A549 treated with Mapracorat at 1 μM for 4 hours (cell line): ENCODE data around the gene CDR2L. TPM values are rescaled to one million over a fixed set of nuclear protein-coding genes. Genes with fewer than 3 reads are reported as not detected.

Experiments
- total RNA-seq: library from RNA; stranded (reverse); fragments of 200-300 nt; extraction: Qiagen RNA extraction; gene quantifications from 5 replicates; pipeline ENCODE4 v1.2.3, GENCODE V29; 2022

Gene CDR2L
- 57.0 to 76.4 TPM (median 74.4 TPM) in 5 replicates for total RNA-seq

DNA sequence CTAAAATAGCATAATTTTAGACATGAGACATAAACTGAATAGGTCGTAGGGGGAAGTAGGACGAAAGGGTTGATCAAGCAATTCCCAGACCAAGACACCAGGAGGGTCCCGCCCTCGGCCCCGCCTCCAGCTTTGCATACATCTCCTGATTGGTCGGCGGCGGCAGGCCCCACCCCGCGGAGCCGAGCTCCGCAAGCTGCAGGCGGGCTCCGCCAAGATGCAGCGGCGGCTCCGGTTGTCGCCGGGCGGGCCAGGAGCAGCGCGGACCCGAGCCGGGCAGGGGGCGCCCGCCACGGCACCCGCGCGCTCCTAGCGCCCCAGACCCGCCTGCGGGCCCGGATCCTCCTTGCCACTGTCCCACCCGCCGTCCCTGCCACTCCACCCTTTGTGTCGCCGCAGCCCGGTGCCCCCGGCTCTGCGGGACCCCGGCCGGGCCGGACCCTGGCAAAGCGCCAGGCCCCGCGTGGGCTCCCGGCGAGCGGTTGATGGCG lies at the start of gene CDR2L:
TSS of gene CDR2L (plus strand) at position 215 of the 491 bp plus-strand sequence. CDS start 412 bp downstream, outside the sequence.

DNA sequence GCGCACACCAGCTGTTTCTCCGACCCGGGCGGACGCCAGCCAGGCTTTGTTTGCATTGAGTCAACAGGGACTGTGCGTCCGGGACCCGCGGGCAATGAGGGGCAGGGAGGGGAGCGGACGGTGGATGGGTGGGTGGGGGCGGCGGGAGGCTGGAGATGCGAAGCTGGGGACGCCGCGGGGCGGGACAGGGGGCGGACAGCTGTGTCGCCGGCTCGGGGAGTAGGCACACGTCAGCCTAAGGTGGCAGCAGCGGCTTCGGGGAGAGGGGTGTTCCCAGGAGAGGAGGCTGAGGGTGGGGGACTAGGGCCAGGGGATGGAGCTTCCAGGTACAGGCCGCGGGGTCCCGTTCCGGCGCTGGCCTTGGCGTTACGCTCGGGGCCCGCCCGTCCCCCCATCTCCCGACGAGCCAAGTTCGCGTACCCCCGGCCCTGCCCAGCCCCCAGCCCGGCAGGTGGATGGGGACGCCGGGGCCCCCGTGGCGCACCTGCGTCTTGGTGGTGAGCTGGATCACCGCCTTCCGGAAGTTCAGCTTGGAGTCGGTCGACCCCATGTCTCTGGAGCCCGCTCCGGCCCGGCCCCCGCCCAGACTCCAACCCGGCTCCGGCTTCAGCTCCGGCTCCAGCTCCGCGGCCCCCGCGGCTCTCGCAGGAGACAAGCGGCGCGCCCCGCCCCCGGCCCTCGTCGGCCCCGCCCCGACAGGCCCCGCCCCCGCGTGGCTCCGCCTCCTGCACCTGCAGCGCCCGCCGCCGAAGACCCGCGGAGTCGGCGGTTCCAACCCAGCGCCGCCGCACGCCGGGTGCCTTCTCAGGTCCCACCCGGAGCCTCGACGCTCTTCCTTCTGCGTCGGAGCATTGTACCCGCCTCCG lies 15.1 kb upstream of the CDR2L start, which contains the start of gene HID1:
TSS of gene HID1 (minus strand) at position 653 of the 866 bp plus-strand sequence. CDS start at position 550, 103 bp downstream.

DNA sequence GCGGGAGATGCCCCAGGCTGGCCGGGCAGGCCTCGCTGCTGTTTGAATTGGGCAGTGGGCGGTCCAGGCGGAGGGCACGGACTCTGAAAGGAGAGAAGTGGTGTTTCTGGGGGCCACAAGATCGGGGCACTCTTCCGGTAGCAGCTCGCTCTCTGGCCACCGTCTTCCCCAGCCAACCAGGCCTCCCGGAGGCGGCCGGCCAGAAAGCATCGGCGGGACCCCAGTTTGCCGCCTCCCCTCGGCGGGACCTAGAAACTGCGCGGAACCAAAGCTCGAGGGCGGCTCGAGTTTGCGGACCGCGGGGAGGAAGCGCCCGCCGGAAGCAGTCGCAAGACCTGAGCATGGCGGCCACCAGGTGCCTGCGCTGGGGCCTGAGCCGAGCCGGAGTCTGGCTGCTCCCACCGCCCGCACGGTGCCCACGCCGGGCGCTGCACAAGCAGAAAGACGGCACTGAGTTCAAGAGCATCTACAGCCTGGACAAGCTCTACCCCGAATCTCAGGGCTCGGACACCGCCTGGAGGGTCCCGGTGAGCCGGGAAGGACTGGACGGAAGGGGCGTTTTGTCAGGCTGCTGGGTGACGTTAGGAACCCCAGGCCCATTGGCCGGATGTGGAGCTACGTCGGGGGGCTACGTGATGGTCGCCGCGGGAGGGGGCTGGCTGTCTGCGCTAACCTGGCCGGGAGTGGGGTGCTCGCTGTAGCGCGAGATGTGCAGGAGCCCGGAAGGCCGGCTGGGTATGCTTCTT lies 25.1 kb downstream of the CDR2L start, which contains the start of gene MRPL58:
TSS of gene MRPL58 (plus strand) at position 325 of the 746 bp plus-strand sequence. CDS start at position 342, 17 bp downstream.

DNA sequence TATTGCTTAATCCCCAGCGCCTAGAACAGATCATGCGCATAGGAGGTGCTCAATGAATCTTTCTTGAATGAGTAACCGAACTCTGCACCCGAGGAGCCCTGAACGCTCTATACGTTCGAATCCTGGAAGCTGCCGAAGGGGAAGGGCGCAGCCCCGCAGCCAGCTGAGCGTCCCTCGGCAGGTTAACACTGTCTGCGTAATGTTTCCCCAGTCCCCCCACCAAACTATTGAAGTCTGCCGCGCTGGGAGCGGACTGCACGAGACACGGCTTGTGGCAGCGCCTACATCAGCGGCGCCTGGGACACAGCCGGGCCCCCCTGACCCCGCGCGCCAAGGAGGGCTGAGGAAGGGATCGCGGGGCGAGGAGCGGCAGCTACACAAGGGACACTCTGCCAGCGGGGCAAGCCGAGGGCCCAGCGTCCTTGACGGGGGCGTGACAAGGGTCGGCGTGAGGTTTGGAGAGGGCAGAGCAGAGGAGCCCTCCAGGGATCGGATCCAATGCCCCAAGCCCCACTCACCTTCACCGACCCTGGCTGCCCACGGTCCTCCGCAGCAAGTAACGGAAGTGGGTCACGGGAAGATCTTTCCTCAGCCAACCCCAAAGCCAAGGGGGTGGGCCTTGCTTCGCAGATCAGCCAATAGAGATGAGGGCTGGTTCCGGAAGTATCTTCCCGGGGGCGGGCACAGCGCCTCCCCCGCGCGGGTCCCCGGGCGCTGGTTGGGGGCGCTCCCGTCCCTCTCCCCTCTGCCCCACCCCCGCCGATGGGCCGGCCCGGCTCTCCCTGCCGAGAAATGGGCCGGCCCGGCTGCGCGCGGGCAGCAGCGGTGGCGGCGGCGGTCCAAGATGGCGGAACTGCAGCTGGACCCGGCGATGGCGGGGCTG lies 59.2 kb downstream of the CDR2L start, which contains the start of the genes ATP5PD and KCTD2:
TSS of gene ATP5PD (minus strand) at position 563 of the 883 bp plus-strand sequence. CDS start 4,319 bp downstream, outside the sequence.
TSS of gene KCTD2 (plus strand) at position 819 of the 883 bp plus-strand sequence. CDS start at position 845, 26 bp downstream.

Other genes with a start within 250 kb of the CDR2L start
- 34.4 to 43.9 TPM (median 41.5 TPM) in 5 replicates for gene NHERF1, start 239.0 kb upstream of the CDR2L start, total RNA-seq
- gene NAT9, start 211.3 kb upstream of the CDR2L start, total RNA-seq, result 49.2 to 57.5 TPM (median 55.3 TPM) in 5 replicates
- gene GRIN2C, start 127.7 kb upstream of the CDR2L start, total RNA-seq, result 0.16 to 0.65 TPM (median 0.23 TPM) in 5 replicates
- 47.2 to 74.4 TPM (median 64.0 TPM) in 5 replicates for gene FDXR, start 114.6 kb upstream of the CDR2L start, total RNA-seq
- not detected in 5 replicates for gene FADS6, start 94.0 kb upstream of the CDR2L start, total RNA-seq
- 0.07 to 0.12 TPM (median 0.09 TPM) in 5 replicates for gene USH1G, start 64.4 kb upstream of the CDR2L start, total RNA-seq
- gene OTOP2, start 63.4 kb upstream of the CDR2L start, total RNA-seq, result 0.08 to 0.10 TPM in 2 of 5 replicates, not detected in the others
- gene OTOP3, start 51.7 kb upstream of the CDR2L start, total RNA-seq, result not detected in 5 replicates
- gene HID1, start 14.9 kb upstream of the CDR2L start, total RNA-seq, result 10.4 to 15.2 TPM (median 13.9 TPM) in 5 replicates
- gene MRPL58, start 25.0 kb downstream of the CDR2L start, total RNA-seq, result 74.6 to 83.6 TPM (median 77.6 TPM) in 5 replicates
- 461 to 610 TPM (median 475 TPM) in 5 replicates for gene ATP5PD, start 59.3 kb downstream of the CDR2L start, total RNA-seq
- gene KCTD2, start 59.6 kb downstream of the CDR2L start, total RNA-seq, result 29.0 to 32.7 TPM (median 31.2 TPM) in 5 replicates
- 22.0 to 35.0 TPM (median 31.0 TPM) in 5 replicates for gene SLC16A5, start 100.3 kb downstream of the CDR2L start, total RNA-seq
- 15.8 to 20.6 TPM (median 17.5 TPM) in 5 replicates for gene ARMC7, start 122.3 kb downstream of the CDR2L start, total RNA-seq
- gene NT5C, start 144.1 kb downstream of the CDR2L start, total RNA-seq, result 86.4 to 137 TPM (median 131 TPM) in 5 replicates
- 721 to 863 TPM (median 776 TPM) in 5 replicates for gene JPT1, start 166.9 kb downstream of the CDR2L start, total RNA-seq
- gene SUMO2, start 195.3 kb downstream of the CDR2L start, total RNA-seq, result 342 to 401 TPM (median 370 TPM) in 5 replicates
- gene NUP85, start 218.0 kb downstream of the CDR2L start, total RNA-seq, result 93.6 to 108 TPM (median 95.6 TPM) in 5 replicates